GM19025 (cell line): ENCODE data around the gene HOXA6.

Experiments
- ATAC-seq: cut with Tn5 transposase; IDR thresholded peaks from one replicate; pipeline ENCODE4 v1.9.1; 2021; ENCODE audit warnings: mild to moderate bottlenecking, low read depth, moderate library complexity; ENCODE audit not compliant: unreplicated experiment

Gene HOXA6

GRCh38 chr7:27112955-27113949 is 34.3 kb downstream of the HOXA6 start:
- no peak for ATAC-seq

DNA sequence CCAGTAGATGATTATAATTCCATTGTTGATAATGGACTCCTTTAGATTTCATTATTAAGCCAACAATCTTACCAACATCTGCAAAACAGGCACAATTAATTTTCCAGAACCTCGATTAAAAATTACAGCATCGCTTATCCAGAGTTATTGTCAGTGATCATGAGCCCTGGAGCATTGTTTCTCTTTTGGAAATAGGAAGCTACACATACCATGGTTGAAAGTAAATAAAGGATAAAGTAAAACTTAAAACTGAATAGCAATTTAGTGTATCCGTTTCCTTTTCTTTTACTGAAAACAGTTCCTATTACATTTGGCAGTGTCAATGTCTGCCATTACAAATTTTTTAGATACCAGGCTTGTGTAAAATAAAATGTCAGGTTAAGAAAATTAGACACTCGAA is 35.2 kb downstream of the HOXA6 start:
- no peak for ATAC-seq

DNA sequence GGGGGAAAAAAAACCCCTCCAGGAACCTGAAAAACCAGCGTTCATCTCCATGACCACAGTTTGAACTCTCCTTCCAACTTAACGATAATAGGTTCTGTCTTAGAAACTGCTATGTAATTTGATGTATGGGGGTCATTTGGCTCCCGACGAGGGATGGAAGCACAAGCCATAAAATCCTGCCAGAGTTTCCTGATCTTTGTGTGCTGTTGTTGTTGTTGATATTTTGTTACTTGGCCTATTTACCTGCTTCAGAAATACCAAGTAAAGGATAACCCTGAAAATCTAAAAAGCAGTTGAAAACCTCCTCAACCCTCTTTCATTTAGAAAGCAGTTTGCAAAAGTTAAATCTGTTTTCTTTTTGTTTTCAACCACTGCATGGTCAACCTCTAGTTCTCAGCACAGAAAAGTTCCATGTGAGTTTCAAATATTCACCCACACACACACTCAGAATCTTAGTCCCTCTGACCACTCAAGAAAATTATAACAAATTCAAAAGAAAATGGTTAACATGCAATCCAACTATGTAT is 35.8 kb downstream of the HOXA6 start:
- ATAC-seq = no peak

DNA sequence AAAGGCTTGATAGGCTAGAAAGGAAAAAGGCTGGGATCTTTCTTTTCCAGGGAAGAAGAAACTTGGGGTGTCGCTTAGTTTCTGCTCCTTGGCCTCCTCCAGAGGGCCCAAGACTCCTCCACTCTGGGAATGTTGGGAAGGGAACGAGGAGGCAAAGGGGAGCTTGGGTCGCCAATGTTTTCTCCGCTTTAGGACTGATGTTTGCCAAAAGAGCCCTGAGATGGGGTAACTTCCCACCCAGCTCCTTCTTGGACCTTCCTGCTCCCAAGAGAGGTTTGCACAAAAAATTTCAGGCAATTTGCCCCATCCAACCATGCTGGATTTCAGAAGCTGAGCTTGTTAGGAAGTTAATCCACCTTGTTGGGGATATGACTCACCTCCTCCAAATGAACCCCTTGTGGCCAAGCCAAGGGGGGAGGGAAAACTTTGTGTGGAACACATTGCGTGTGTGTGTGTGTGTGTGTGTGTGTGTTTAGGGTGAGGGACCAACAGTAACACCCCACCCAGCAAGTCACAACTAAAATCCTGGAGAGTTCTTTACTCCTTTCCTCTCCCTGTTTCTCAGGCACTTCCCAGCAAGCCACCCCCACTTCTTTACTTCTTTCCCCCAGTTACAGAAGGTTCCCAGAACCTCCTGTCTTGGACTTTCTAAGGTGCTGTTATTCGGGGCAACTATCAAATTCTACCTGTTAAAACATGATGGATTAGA is 36.4 kb downstream of the HOXA6 start:
- no peak for ATAC-seq

- no peak for ATAC-seq
Observed at GRCh38 chr7:27110186-27111031, 37.2 kb downstream of the HOXA6 start.

DNA sequence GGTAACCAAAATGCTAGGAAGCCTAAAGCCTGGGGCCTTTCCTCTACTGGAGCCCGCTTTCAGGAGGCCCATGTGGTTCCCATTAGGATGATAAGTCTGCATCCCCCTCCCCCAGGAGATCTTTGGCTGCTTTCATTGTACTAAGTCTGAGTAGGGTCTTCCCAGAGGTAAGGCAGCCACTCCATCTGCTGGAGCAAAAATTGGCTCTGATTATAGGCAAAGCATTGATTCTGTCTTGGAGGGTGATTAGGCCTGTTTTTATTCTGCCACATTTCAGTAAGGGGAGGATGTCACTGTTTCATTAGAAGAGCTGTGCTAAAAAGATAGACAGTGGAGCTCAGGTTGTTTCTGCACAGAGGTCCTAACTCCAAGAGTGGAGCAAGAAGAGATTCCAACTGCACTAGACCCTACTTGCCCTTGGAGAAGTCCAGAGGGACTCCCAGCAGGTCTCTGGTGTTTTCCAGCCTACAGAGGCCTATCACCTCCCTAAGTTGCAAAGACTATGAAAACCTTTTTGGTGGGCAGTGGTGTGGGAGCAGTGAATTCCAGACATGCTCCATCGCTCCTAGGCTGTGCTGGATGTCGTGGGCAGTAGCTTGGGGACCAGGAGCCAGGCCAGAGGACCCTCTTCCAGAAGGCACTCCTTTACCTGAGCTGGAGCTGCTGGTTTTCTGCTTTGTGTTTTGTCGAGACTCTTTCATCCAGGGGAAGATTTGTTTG is 37.9 kb downstream of the HOXA6 start:
- ATAC-seq = no peak

GRCh38 chr7:27108390-27109127 is 39.0 kb downstream of the HOXA6 start:
- ATAC-seq = no peak

GRCh38 chr7:27107391-27108381 is 39.9 kb downstream of the HOXA6 start:
- ATAC-seq = no peak

DNA sequence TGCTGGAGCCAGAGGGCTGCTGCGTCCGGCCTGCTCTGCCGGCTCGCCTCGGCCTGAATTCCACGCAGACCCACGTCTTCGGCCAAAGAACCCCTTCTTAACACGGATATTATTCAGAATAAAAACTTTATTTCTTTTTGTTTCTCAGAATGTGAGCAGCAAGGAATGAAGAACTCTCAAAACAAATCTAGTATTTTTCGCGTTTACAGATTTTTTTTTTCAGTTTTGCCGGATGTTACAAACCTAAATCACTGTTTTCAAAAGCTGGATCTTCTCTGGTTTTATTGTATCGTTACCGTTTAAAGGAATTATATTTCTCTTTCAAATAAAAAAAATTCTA is 40.7 kb downstream of the HOXA6 start:
- no peak for ATAC-seq

GRCh38 chr7:27106181-27106900 is 41.2 kb downstream of the HOXA6 start:
- no peak for ATAC-seq

- ATAC-seq = no peak
Observed at GRCh38 chr7:27105301-27106031, 42.1 kb downstream of the HOXA6 start.

- ATAC-seq = no peak
Observed at GRCh38 chr7:27104341-27105058, 43.1 kb downstream of the HOXA6 start.

DNA sequence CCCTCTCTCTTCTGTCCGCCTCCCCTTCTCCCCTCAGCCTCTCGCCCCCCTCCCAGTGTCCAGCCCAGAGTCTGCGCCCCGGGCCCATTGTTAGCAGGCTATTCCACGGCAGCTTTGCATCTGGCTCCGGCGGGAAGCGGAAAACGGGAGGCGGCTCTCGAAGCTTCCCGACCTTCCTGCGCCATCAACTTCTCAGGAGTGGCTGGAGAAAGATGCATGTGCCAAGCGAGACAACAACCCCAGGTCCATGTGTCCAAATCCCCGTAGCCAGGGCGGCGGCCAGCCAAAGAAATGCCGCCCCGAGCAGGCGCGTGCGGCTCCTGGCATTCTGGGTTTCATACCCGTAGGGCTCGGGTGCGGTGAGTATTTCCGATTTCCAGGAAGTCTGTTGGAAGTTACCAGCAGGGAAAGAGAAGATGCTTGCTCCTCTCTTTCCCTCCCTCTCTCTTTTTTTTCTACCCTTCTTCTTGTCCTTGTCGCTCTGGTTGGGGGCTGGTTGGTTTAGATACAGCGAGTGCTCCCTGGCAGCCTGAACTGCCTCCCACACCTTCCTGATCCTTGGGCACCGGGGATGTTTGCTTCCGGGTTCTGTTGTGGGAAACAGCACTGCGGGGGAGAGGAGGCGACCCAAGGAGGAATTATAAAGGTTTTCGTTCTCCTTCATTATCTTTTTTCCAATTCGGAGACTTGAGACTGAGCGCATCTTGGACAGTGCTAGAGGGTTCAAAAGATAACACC is 43.9 kb downstream of the HOXA6 start:
- no peak for ATAC-seq

DNA sequence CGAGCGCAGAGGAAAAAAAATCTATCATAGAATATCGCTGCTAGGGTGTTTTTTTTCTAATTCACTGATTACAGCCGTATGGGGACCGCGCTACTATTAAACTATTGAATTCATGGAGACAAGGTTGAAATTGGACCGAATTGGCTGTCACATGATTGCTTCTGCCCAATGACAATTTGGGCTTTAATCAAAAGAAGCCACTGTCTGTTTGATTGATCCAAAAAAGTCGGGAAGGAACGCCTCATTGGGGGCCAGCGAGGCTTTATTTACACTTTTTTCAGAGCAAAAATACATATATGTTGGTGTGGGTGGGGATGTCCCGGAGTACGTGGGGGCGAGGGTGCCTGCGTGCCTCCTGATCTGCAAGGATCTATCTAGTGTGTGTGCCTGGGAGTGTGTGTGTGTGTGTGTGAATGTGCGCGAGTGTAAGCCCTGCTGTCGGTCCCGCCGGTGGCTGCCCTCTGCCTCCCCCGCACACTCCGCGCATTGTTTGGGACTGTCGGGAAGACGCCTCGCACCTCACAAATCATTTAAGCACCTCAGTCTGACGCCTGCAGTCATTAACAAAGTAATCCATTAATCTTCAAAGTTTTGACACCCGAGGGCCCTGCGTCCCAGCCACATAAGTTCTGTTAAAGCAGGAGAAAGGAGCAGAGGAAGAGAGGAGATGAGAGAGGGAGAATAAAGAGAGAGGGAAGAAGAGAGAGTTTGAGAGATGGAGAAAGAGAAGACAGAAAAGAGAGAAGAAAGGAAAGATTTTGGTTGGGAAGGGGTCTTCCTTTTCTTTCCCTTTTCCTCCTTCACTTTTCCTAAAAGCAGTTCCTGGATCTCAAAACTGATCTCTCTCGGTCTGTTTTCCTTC is 44.8 kb downstream of the HOXA6 start, which contains the start of gene HOXA2:
Gene HOXA2, minus strand, starts transcription at position 103 of the 862 bp plus-strand sequence. CDS start 183 bp downstream, outside the sequence.
- ATAC-seq = no peak
